GM12865 (cell line): ENCODE data around the gene PIM3.

Source experiments
- DNase-seq: peaks from one replicate; pipeline ENCODE4 v3.0.0; 2010; ENCODE audit warnings: low read depth
- H3K4me3 ChIP-seq: 2 replicates; pipeline ENCODE4 v1.5.1; 2011; ENCODE audit warnings: mild to moderate bottlenecking, low read depth, low read length, control low read depth
- TF ChIP-seq, protein P1 (sequence below): IDR thresholded peaks from 2 replicates; pipeline ENCODE4 v1.5.1; 2011; ENCODE audit warnings: low read length, control low read depth, low read depth, inconsistent platforms; ENCODE audit not compliant: insufficient read depth; ENCODE audit errors: missing control alignments

Gene PIM3

DNA sequence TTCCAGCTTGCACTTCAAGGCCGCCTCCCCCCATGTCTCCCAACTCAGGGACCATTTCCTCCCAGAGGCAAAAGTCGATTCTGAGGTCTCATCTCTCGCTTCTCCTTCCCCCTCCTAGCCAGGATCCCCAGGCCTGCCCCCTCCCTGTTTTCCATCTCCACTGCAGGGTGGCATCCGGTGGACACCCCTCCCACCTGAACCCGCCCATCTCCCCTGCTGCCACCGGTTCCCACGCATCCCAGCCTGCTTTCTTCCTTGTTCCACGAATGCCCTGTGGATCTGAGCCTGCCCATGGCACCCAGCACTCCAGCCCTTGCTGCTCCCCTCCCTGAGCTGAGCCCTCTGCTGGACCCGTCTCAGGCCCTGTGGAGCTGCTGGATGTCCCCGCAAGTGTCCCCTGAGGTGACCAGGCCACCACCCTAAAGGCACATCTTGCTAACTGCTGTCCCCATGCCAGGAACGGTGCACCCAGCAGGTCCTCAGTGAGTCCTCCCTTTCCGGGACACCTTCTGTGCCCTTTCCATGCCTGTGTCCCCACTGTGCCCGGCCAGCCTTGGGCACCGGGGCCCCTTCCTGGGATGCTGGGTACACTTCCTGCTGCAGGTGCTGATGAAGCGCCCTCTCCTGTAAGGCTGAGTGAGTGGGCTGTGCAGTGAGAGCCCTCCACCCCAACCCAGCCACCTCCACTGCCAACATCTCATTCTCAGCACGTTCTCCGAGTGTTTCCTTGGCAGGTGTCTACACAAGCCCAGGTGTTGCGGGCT, 51.1 kb downstream of the PIM3 start:
- DNase-seq, result no peak
- peak overlapping the region; percentile 41 for H3K4me3 ChIP-seq

DNA sequence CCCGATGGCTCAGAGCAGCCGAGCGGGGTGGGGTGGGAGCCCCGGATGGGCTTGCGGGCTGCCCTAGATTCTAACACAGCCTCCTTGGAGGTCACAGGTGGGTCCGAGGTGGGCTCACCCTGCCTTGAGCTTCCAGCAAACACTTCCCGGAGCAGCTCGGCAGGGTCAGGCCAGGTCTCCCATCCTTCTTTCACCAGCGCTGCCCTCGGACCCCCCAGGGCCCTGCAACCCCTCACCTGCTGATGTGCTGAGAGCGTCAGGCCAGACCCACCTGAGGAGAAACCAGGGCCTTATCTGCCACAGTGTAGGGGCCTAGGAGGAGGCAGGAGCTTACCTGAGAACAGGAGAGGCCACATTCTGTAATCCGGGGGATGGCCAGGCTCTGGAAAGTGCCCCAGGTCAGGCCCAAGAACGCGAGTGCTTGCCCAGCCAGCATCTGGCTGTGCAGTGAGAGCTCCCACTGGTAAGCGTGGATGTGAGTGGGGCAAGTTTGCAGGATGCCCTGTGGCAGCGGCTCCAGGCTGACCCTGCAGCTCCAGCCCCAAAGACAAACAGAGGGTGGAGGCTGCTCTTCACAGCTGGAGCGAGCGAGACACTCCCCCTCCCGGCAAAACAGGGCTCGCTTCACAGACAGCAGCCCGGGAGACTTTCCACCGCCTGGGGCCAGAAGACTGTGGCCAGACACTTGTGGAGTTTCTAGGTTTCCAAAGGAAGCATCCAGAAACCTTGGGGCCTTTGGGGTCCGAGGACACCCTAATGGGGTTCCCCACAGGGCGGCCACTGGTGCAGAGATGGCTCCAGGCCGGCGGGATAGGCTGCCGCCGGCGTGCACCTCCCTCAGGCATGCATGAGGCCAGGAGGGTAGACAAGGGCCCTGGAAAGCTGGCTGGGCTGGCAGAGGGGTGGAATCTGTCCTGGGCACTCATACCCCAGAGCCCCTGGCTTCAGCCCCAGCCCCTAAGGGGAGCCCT, 51.9 kb downstream of the PIM3 start, which contains the start of gene IL17REL:
IL17REL (minus strand) TSS at position 555 of the 971 bp plus-strand sequence; CDS start at position 436, 119 bp downstream.
- no peak for DNase-seq
- TF ChIP-seq, protein P1, sequence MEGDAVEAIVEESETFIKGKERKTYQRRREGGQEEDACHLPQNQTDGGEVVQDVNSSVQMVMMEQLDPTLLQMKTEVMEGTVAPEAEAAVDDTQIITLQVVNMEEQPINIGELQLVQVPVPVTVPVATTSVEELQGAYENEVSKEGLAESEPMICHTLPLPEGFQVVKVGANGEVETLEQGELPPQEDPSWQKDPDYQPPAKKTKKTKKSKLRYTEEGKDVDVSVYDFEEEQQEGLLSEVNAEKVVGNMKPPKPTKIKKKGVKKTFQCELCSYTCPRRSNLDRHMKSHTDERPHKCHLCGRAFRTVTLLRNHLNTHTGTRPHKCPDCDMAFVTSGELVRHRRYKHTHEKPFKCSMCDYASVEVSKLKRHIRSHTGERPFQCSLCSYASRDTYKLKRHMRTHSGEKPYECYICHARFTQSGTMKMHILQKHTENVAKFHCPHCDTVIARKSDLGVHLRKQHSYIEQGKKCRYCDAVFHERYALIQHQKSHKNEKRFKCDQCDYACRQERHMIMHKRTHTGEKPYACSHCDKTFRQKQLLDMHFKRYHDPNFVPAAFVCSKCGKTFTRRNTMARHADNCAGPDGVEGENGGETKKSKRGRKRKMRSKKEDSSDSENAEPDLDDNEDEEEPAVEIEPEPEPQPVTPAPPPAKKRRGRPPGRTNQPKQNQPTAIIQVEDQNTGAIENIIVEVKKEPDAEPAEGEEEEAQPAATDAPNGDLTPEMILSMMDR, result no peak
- no peak within 1 kb of the TSS for H3K4me3 ChIP-seq

More for the DNA sequence above, 51.1 kb downstream of the PIM3 start:
- TF ChIP-seq, protein P1, result no peak
